Measurements from ENCODE around the gene LCOR.
A peak's percentile ranks its signal among the peaks of the same experiment; 100 is the strongest.
"Not testable (repeated sequence)": the region's sequence is repeated elsewhere in the genome, so short reads cannot be mapped to it uniquely, and the experiment has no call there.

The LCOR gene

DNA sequence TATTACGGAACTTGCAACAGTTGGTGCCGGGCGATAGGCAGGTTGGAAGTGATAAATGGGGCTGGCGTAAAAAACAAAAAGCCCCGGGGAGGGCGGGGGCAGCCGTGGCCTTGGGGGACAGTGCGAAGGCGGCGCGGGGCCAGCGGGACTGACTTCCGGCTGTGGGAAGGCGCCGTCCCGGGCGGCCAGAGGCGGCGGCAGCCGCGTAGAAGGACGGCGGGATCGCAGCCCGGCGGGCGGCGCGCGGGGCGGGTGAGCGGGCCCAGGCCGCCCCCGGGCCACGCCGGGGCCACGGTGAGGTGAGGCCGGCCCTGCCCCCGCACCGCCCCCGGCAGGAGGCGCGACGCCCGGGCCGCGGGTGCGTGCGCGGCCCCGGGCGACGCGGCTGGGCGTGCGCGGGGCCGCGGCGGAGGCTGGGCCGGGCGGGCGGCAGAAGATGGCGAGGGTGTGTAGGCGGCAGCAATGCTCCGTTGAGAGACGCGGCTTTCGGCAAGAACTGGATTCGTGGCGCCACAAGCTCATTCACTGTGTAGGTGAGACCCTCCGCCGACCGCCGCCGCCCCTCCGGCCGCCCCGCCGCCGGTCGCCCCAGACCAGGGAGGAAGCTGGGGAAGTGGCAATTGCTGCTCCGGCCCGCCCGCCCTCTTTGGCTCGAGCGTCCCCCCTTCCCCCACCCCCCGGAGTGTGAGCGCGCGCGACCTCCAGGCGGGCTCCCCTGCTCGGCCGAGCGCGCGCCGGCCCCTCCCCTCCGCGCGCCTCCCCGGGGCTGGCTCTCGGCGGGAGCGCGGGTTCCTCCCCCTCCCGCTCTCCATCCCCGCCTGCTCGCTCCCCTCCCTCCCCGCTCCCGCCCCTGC lies at the start of gene LCOR:
Gene LCOR (plus strand): TSS at position 432 of the 854 bp plus-strand sequence. CDS start 116,760 bp downstream, outside the sequence.
- peak; percentile 62 to 82 (median 66) for DNase-seq (ENCODE audit: low read depth in 3 of 3)

DNA sequence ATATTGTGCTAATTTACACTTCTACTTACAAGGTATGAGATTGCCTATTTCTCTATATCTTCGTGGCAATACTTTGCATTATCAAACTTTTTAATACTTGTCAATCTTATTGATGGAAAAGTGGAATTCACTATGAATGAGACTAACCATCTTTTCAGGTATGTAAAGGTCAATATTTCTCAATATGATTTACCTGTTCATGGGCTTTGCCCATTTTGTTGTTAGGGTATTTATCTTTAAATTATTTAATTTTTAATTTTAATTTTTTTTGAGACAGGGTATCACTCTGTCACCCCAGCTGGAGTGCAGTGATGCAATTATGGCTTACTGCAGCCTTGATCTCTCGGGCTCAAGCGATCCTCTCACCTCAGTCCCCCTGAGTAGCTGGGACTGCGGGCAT lies 47.8 kb upstream of the LCOR start:
- DNase-seq (ENCODE audit: low read depth in 3 of 3), result no peak

DNA sequence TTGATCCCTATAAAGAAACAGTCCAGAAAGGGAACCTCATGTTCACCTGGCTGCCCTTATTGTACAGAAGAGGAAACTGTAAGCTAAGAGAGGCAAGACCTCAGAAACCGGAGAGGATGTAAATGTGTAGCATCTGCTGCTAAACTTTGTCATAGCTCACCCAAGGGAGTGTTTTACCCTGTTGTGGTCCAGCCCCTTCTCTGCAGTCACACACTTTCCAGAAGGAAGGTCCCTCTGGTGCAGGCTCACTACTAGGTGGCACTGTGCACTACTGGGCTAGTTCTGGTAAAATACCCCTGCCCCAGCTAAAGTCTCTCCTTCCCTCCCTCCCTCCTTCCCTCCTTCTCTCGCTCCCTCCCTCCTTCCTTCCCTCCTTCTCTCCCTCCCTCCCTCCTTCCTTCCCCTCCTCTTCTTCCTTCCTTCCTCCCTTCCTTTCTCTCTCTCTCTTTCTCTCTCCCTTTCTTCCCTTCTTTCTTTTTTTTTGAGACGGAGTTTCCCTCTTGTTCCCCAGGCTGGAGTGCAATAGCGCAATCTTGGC lies 42.5 kb upstream of the LCOR start:
- DNase-seq (ENCODE audit: low read depth in 3 of 3), result no peak

DNA sequence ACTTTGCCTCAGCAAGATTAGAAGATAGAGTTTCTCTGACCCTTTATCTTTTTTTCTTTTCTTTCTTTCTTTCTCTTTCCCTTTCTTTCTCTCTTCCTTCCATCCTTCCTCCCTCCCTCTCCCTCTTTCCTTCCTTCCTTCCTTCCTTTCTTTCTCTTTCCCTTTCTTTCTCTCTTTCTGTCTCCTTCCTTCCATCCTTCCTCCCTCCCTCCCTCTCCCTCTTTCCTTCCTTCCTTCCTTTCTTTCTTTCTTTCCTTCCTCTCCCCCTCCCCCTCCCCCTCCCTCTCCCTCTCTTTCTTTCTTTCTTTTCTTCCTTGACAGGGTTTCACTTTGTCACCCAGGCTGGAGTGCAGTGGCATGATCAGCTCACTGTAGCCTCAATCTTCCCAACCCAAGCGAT lies 40.2 kb upstream of the LCOR start:
- DNase-seq (ENCODE audit: low read depth in 3 of 3), result no peak

DNA sequence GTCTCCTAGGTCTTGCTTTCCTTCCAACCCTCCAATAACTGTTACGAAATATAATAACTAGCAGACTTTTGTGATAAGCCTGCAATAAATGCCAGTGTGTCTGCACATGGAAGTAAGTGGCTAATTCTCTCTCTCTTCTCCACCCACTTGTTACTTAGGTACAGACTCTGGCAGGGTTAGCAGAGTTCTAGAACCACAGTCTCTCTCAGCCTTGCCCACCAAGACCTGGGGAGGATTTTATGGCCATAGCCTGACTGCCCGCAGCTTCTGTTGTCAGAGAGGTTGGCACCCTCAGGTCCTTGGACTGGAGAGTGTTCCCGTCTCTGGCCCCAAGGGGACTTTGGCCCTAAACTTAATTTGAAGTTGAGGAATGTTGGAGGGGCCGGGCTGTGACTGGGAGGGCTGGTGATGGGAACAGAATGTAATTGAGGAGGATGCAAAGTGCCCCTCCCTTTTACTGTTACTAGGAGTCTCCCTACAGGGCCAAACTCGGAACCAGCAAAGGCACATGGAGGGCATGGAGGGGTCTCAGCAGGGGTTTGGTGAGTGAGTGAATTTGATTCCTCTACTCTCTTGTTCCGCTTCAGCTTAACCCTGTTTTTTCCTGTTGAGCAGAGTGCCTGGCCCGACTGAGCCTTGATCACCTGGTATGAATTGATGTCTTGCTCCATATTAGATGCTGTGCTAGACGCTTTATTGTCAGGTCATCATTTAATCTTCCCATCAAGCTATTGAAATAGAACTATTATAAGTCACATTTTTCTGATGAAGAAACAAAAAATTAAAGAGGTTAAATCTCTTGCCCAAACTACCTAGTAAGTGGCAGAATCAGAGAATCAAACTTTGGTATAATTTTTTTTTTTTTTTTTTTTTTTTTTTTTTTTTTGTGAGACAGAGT lies 37.0 kb upstream of the LCOR start:
- no peak for DNase-seq (ENCODE audit: low read depth in 3 of 3)

DNA sequence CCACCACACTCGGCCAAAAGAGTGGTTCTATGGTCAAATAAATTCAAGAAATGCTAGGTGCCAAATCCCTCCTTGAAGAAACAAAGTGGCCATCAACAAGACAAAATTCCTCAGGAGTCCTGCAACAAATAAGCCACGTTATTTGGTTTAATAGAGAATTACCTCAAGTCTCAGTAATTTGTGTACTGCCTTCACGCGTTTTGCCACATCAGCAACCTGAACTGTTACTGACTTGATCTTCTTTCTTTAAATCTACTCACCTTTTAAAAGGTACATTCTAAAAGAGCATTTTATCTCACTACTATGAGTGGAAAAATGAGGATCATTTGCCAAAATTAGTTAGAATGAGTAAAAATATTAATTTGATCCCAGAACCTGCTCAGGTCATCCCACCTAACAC lies 34.6 kb upstream of the LCOR start:
- no peak for DNase-seq (ENCODE audit: low read depth in 3 of 3)

DNA sequence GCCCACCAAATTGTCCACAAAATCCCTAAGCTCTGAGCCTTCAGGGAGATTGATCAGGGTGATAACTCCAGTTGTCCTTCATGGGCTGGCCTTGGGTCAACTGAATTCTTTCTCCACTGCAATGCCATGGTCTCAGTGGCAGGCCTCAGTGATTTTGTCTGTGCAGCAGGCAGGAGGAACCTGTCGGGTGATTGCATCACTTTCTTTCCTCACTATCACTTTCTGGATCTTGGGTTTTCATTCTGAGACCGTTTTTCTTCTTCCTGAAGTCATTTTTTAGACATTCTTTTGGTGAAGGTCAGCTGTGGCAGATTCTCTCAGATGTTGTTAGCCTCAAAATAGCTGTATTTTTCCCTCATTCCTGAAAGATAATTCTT lies 28.8 kb upstream of the LCOR start:
- no peak for DNase-seq (ENCODE audit: low read depth in 3 of 3)

DNA sequence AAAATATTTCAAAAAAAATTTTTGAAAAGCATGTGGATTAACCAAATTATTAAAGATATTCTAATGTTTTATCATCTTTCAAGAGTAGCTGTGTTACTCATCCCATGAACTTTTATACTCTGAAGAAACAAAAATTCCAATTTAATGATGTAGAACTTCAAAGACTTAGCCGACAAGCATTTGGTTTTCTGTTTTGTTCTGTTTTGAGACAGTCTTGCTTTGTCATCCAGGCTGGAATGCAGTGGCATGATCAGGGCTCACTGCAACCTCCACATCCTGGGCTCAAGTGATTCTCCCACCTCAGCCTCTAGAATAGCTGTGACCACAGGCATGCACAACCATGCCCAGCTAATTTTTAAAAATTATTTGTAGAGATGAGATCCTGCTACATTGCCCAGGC lies 17.8 kb upstream of the LCOR start:
- DNase-seq (ENCODE audit: low read depth in 3 of 3), result no peak

DNA sequence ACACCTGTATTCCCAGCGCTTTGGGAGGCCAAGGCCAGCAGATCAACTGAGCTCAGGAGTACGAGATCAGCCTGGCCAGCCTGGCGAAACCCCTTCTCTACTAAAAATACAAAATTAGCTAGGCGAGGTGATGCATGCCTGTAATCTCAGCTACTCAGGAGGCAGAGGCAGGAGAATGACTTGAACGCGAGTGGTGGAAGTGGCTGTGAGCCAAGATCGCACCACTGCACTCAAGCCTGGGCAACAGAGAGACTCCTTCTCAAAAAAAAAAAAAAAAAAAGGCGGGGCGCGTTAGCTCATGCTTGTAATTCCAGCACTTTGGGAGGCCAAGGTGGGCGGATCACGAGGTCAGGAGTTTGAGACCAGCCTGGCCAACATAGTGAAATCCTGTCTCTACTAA lies 13.1 kb upstream of the LCOR start:
- DNase-seq (ENCODE audit: low read depth in 3 of 3), result not testable (repeated sequence)

DNA sequence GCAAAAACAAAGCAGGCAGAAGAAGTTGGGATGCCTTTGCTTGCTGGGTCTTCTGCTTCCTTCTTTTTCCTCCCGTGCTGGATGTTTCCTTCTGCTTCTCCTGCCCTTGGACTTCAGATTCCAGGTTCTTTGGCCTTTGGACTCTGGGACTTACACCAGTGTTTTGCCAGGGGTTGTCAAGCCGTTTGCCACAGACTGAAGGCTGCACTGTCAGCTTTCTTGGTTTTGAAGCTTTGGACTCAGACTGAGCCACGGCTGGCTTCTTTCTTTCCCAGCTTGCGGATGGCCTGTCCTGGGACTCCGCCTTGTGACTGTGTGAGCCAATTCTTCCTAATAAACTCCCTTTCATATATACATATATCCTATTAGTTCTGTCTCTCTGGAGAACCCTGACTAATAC lies 11.3 kb upstream of the LCOR start:
- DNase-seq (ENCODE audit: low read depth in 3 of 3), result no peak

DNA sequence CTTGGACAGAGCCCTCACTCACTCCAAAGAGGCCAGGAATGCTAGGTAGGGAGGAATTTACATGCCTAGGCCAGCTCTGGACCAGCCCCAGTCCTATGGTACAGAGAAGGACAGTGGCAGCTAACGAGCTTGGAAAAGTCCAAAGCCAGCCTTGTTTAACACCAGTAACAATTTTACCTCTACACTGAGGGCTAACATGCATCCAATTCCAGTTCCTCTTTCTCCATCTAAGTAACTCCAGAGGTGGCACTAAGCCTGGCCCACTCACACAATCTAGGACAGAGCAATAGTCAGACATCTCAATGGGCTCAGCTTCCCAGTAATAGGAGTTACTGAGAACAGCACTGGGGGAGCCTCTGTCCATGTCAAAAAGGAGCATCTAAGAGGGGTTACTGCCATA lies 5.7 kb upstream of the LCOR start:
- no peak for DNase-seq (ENCODE audit: low read depth in 3 of 3)

DNA sequence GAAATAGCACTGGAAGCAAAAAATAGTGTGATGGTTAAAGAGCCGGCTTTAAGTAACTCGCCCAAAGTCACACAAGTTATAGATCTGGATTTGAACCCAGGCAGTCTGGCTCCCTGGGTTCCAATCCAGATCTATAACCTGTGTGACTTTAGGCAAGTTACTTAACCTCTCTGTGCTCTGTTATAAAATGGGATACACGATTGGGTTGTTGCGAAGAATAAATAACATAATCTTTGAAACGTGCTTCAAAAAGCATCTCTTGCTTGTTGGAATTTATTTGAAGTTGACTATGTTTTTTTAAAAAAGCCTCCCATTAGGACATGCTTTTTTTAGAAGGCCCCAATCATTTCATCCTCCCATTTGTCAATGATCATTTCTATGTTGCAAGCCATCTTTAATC lies 3.5 kb upstream of the LCOR start:
- no peak for DNase-seq (ENCODE audit: low read depth in 3 of 3)

DNA sequence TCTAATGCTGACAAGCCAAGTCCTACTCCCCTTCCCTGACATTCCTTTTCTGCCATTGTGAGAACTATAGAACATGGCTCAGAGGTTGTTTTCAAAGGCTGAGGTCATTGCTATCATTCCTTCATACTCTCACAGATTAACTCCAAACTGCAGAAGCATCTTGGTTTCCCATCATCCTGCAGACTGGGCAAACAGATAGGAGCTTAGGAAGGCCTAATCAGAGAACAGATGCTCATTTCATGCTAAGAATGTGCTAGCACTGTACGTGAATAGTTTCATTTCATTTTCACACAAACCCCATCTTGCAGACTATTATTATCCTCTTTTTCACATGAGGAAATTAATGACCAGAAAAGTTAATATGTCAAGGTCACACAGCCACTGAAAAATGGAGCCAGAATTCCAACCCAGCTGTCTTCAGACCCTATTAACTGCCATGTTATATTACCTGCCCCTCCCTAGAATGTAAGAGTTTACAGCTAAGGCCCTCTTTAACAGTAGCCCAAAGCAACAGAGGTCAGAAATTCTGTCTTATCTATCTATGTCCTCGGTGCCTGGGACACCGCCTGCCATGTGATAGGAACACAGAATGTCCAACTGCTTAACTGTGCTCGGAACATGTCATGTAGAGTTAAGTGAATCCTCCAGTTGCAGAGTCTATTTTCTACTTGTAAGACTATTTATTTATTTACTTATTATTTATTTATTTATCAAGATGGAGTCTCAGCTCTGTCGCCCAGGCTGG lies 2.9 kb upstream of the LCOR start:
- DNase-seq (ENCODE audit: low read depth in 3 of 3), result no peak

DNA sequence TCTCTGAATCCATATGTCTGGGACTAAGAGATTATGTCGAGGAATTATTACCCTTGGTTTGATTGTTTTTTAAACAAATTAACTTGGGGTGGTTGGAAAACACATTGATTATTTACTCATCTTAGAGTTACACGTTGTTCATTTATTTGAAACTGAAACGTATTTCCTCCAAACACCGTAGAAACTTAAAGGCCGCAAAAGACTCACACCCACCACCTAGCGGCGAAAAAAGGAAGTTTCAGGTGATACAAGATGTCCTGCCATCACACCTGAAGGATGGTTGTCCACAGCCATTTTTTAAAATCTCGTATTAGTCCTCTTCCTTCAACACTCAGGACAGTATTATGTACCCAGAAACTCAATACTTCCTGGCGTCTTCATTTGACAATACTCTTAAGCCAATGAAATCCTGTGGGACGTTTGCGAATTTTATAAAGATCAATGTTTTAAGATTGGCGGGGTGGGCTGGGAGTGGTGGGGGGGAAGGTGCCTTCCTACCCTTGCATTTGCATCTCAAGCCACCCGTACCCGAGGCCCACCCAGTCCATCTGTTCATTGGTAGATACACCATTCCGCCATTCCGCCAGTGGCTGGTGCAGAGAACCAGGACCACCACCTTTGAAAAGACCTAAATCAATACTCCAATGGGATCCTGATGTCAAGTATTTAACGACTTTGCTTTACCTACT lies 1.4 kb upstream of the LCOR start:
- peak; percentile 60 to 72 (median 70) for DNase-seq (ENCODE audit: low read depth in 3 of 3)

DNA sequence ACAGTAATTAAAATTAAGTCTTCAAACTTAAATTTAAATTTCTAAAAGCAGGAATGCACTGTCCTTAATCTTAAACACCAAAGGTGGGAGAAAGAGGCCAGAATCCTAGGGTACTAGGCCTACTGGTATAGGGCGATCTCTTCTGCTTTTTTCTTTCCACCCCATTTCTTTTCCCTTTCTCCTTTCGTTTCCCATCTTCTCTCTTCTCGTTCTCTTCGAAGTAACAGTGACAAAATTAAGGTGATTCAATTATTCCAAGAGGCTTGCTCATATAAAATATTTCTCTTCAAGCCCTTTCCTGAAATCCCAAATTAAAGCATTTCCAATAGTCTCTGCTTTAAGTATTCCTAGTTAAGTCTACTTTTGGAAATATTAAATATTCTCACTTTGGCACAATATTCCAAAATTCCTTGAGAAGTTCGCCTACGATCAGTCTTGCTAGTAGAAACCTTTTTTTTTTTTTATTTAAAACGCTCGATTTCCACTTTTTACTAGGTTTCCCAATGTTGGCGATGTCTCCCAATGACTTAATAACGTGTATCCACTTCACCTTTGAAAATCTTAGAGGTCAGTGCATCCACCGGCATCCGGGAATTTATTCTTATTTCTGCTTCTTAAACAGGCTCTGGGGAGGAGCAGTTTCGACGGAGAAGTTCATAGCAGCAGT lies 765 bp upstream of the LCOR start:
- DNase-seq (ENCODE audit: low read depth in 3 of 3), result no peak

DNA sequence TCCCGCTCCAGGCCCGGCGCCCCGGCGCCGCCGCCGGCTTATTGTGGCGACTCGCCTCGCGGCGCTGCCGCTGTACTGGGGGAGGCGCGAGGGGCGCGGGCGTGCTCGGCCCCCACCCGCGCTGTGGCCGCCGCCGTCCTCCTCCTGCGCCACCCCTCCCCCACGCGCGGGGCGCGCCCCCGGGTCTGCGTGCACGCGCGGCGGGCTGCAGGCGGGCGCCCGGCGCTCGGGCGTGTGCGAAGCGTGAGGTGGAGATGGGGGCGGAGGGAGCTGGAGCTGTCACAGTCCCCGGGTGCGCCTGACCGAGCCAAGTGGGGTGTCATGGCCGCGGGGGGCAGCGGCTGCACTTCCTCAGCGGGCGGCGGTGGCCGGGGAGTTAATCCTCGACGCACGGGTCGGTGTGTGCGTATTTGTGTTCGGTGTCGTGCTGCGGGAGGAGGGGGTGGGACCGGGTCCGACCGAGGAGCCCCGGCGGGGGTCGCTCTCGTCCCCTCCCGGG lies 672 bp downstream of the LCOR start:
- peak; percentile 71 to 84 (median 73) for DNase-seq (ENCODE audit: low read depth in 3 of 3)

DNA sequence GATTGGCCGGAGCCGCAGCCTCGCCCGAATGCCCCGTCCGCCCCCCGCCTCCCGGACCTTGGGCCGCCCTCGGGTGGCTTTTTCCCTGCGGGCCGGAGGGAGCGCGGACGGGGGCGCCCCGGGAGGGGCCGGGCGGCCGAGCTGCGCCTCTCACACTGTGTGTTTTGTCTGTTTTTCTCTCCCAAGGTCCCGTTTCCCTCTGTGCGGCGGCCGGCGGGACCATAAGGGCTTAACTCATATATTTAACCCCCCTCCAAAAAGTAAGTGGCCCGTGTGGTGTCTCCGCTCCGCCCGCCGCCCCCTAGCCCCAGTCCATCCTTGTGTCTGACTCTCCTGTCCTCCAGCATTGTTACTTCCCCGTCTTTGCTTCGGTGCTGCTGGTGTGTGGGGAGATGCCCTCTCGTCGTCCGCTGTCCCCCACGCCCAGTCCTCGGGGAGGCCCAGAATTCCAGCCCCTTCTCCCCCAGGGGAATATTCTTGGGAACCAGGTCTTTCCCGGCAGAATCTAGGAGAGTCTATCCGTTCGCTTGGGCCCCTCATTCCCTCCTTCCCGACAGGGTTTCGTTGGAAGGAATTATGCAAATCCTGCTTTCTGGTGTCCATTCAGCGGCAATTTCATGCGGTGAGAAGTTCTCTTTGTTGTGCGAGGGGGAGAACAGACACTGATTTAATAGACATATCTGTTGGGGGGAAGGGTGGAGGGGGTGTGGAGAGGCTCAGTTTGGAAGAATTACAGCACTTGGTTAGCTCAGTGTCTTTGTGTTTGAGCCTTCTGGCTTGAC lies 1.3 kb downstream of the LCOR start:
- DNase-seq (ENCODE audit: low read depth in 3 of 3), result no peak

DNA sequence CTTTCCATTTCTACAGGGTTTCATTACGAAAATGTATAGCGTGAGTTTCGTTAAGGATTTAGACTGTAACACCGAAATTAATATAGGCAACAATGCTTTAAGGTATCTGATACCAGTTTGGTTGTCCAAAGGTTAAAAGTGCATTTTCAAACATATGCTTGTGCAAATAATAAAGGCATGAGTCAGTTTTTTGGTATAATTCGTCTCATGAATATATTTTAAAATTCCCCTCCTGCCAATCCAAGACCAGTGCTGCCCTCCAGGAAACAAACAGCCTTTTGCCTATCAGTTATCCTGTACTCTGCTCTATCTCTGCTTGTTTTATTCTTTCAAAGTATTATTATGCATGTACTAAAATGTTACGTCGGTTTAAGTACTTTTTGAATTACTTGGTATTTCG lies 2.0 kb downstream of the LCOR start:
- no peak for DNase-seq (ENCODE audit: low read depth in 3 of 3)

DNA sequence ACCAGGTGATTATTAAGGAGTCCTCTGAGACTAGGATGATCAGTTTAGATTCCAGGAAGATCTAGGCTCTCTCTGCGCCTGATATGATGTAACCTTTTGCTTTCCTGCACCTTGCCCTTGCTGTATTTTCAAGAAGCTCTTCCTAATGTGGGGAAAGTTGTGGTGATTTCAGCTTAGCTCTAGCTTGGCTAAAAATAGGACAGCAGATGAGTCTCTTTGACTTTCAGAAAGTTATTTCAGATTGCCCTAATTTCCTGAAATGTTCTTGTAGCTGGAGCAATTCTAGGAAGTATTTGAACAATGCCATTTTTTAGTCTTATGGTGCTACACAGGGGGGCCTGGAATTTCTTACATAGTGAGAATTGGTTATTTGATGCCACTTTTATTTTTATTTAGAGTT lies 3.8 kb downstream of the LCOR start:
- DNase-seq (ENCODE audit: low read depth in 3 of 3), result no peak

DNA sequence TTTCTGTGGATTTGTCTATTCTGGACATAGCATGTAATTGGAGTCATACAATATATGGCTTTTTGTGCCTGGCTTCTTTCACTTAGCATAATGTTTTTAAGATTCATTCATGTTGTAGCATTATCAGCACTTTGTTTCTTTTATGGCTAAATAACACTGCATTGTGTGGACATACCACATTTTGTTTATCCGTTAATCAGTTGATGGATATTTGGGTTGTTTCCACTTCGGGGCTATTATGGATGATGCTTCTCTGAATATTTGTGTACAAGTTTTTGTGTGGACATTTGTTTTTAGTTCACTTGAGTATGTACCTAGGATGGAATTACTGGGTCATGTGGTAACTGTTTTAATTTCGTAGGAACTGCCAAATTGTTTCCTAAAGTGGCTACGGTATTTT lies 6.4 kb downstream of the LCOR start:
- no peak for DNase-seq (ENCODE audit: low read depth in 3 of 3)
